GM12875 (cell line): Measurements from ENCODE around the gene SHROOM1.

Experiments
- H3K4me3 ChIP-seq: one replicate; pipeline ENCODE4 v1.5.1; 2011; ENCODE audit warnings: low read depth, low read length, control low read depth
- CTCF ChIP-seq: IDR thresholded peaks from 2 replicates; pipeline ENCODE4 v1.5.1; 2011; ENCODE audit warnings: low read depth, mild to moderate bottlenecking, control low read depth, inconsistent platforms, low read length, moderate library complexity, borderline replicate concordance; ENCODE audit not compliant: insufficient read depth

Gene SHROOM1

GRCh38 chr5:132872788-132873118 lies 42.3 kb upstream of the SHROOM1 start:
- no peak for TF ChIP-seq CTCF
- no peak overlapping the region for H3K4me3 ChIP-seq

- H3K4me3 ChIP-seq = no peak overlapping the region
- no peak for TF ChIP-seq CTCF
Measured at GRCh38 chr5:132871459-132872284, 41.2 kb upstream of the SHROOM1 start.

- TF ChIP-seq CTCF = no peak
- no peak overlapping the region for H3K4me3 ChIP-seq
Measured at GRCh38 chr5:132870801-132871200, 40.4 kb upstream of the SHROOM1 start.

GRCh38 chr5:132868754-132869153 lies 38.3 kb upstream of the SHROOM1 start:
- no peak overlapping the region for H3K4me3 ChIP-seq
- no peak for TF ChIP-seq CTCF

- TF ChIP-seq CTCF = no peak
- peak overlapping the region; percentile 85 for H3K4me3 ChIP-seq
Measured at GRCh38 chr5:132867046-132867451, 36.6 kb upstream of the SHROOM1 start.

- TF ChIP-seq CTCF = no peak
- peak within 1 kb of the TSS; percentile 85 for H3K4me3 ChIP-seq
Measured at GRCh38 chr5:132866342-132867045, 36.0 kb upstream of the SHROOM1 start, which contains the start of the genes GDF9 and UQCRQ. Gene GDF9 (minus strand): TSS chr5:132866469. CDS start chr5:132864533, 1,936 bp downstream. Gene UQCRQ (plus strand): TSS chr5:132866642. CDS start chr5:132866882, 240 bp downstream.
